MM.1S (cell line): ENCODE measurements around the gene SIK2.

Source experiments
- DNase-seq: peaks from one replicate; pipeline ENCODE4 v3.0.0-alpha.2; 2015
- H2AFZ ChIP-seq: fragments of 300-600 bp; sonication (generic); 2 replicates; pipeline ENCODE4 v1.6.0; 2016; ENCODE audit warnings: antibody characterized with exemption, low read length
- H3F3A ChIP-seq: fragments of 300-600 bp; sonication (generic); 2 replicates; pipeline ENCODE4 v1.6.1; 2016; ENCODE audit warnings: mild to moderate bottlenecking, antibody characterized with exemption, low read length, moderate library complexity, mixed read lengths; ENCODE audit not compliant: insufficient read depth
- H3K27ac ChIP-seq: fragments of 300-600 bp; sonication (generic); 2 replicates; pipeline ENCODE4 v1.5.1; 2016; ENCODE audit warnings: mild to moderate bottlenecking, low read length
- H3K27me3 ChIP-seq: fragments of 300-600 bp; sonication (generic); replicated peaks from 2 replicates; pipeline ENCODE4 v1.6.0; 2016; ENCODE audit warnings: low read length; ENCODE audit not compliant: insufficient read depth
- H3K36me3 ChIP-seq: fragments of 300-600 bp; sonication (generic); replicated peaks from 2 replicates; pipeline ENCODE4 v1.6.1; 2016; ENCODE audit warnings: mild to moderate bottlenecking, low read length, mixed read lengths; ENCODE audit not compliant: insufficient read depth
- H3K4me1 ChIP-seq: fragments of 300-600 bp; sonication (generic); 2 replicates; pipeline ENCODE4 v1.6.1; 2016; ENCODE audit warnings: low read length, mixed read lengths
- H3K4me2 ChIP-seq: fragments of 300-600 bp; sonication (generic); 2 replicates; pipeline ENCODE4 v1.6.0; 2016; ENCODE audit warnings: low read depth, low read length
- H3K4me3 ChIP-seq: fragments of 300-600 bp; sonication (generic); 2 replicates; pipeline ENCODE4 v1.5.1; 2016; ENCODE audit warnings: low read length, mixed read lengths
- H3K79me2 ChIP-seq: fragments of 300-600 bp; sonication (generic); 2 replicates; pipeline ENCODE4 v1.6.1; 2016; ENCODE audit warnings: mixed run types, low read length, mixed read lengths
- H3K9ac ChIP-seq: fragments of 300-600 bp; sonication (generic); 2 replicates; pipeline ENCODE4 v1.6.1; 2016; ENCODE audit warnings: low read length, mixed read lengths
- H3K9me2 ChIP-seq: fragments of 300-600 bp; sonication (generic); replicated peaks from 2 replicates; pipeline ENCODE4 v1.6.1; 2016; ENCODE audit warnings: mild to moderate bottlenecking, low read length, mixed read lengths; ENCODE audit not compliant: insufficient read depth
- H3K9me3 ChIP-seq: fragments of 300-600 bp; sonication (generic); replicated peaks from 2 replicates; pipeline ENCODE4 v1.6.1; 2016; ENCODE audit warnings: mild to moderate bottlenecking, low read length, mixed read lengths; ENCODE audit not compliant: insufficient read depth
- H4K20me1 ChIP-seq: fragments of 300-600 bp; sonication (generic); 2 replicates; pipeline ENCODE4 v1.6.1; 2016; ENCODE audit warnings: mild to moderate bottlenecking, low read length, moderate library complexity, mixed read lengths; ENCODE audit not compliant: insufficient read depth
- CTCF ChIP-seq: fragments of 300-600 bp; sonication (generic); IDR thresholded peaks from 2 replicates; pipeline ENCODE4 v1.5.1; 2016; ENCODE audit warnings: antibody characterized with exemption, low read length, mixed read lengths
- EZH2 ChIP-seq: fragments of 300-600 bp; sonication (generic); optimal IDR thresholded peaks from 2 replicates; pipeline ENCODE3; 2017; ENCODE audit warnings: low read depth, mild to moderate bottlenecking, antibody characterized with exemption, low read length, mixed read lengths
- EZH2phosphoT487 ChIP-seq: fragments of 300-600 bp; sonication (generic); IDR thresholded peaks from 2 replicates; pipeline ENCODE4 v1.6.1; 2018; ENCODE audit warnings: antibody characterized with exemption, low read length

The SIK2 gene

GRCh38 chr11:111603611-111604130 is 1.4 kb downstream of the SIK2 start:
- Histone ChIP-seq H2AFZ (no peak overlapping the region), H3K27ac (no peak overlapping the region; the same call in 1 of the 2 replicates), H3K4me1 (peaks cover 16% of the 10 kb centered on the region), H4K20me1 (no peaks in the 10 kb centered on the region; the same call in 1 of the 2 replicates), H3K4me2 (peak overlapping the region; percentile 92), H3K9me3 (no peaks in the 10 kb centered on the region), H3K4me3 (peak overlapping the region; percentile 92), H3K79me2 (peaks cover 39% of the 10 kb centered on the region), H3K9me2 (no peaks in the 10 kb centered on the region), H3K36me3 (no peaks in the 10 kb centered on the region), H3K27me3 (no peaks in the 10 kb centered on the region), H3F3A (0 out of 2 replicates have a peak, but pooled peaks cover 7% of the 10 kb centered on the region), H3K9ac (peak overlapping the region; percentile 96; the same call in 1 of the 2 replicates)
- DNase-seq: no peak
- no peak for TF ChIP-seq EZH2
- no peak for TF ChIP-seq EZH2phosphoT487
- no peak for TF ChIP-seq CTCF

GRCh38 chr11:111604392-111605009 is 2.3 kb downstream of the SIK2 start:
- H4K20me1 ChIP-seq: no peaks in the 10 kb centered on the region; the same call in 1 of the 2 replicates
- no peaks in the 10 kb centered on the region for H3K27me3 ChIP-seq
- no peaks in the 10 kb centered on the region for H3K9me2 ChIP-seq
- DNase-seq: peak; percentile 66
- peak; percentile 54 for TF ChIP-seq CTCF
- TF ChIP-seq EZH2phosphoT487: no peak
- H2AFZ ChIP-seq: no peak overlapping the region
- H3K27ac ChIP-seq: no peak overlapping the region
- H3F3A ChIP-seq: 0 out of 2 replicates have a peak, but pooled peaks cover 7% of the 10 kb centered on the region
- peak overlapping the region; percentile 92; the same call in 1 of the 2 replicates for H3K4me2 ChIP-seq
- H3K4me3 ChIP-seq: no peak overlapping the region
- peaks cover 16% of the 10 kb centered on the region for H3K4me1 ChIP-seq
- H3K36me3 ChIP-seq: no peaks in the 10 kb centered on the region
- H3K79me2 ChIP-seq: peaks cover 39% of the 10 kb centered on the region
- no peaks in the 10 kb centered on the region for H3K9me3 ChIP-seq
- H3K9ac ChIP-seq: no peak overlapping the region

- H3K27ac ChIP-seq: no peak overlapping the region
- H3K79me2 ChIP-seq: peaks cover 39% of the 10 kb centered on the region
- H3K9ac ChIP-seq: no peak overlapping the region
- H3K4me3 ChIP-seq: no peak overlapping the region
- no peaks in the 10 kb centered on the region for H3K36me3 ChIP-seq
- 0 out of 2 replicates have a peak, but pooled peaks cover 7% of the 10 kb centered on the region for H3F3A ChIP-seq
- no peak for DNase-seq
- H3K4me2 ChIP-seq: no peak overlapping the region
- no peaks in the 10 kb centered on the region for H3K9me2 ChIP-seq
- no peaks in the 10 kb centered on the region for H3K27me3 ChIP-seq
- H4K20me1 ChIP-seq: no peaks in the 10 kb centered on the region; the same call in 1 of the 2 replicates
- H3K9me3 ChIP-seq: no peaks in the 10 kb centered on the region
- TF ChIP-seq EZH2: no peak
- TF ChIP-seq EZH2phosphoT487: no peak
- no peak for TF ChIP-seq CTCF
- no peak overlapping the region for H2AFZ ChIP-seq
- H3K4me1 ChIP-seq: peaks cover 16% of the 10 kb centered on the region
Measured at GRCh38 chr11:111605681-111606080, 3.4 kb downstream of the SIK2 start.
